AML-193 (cell line): ENCODE results near the gene DHX58.

Experiments
- DNase-seq, 2 experiments: peaks; one replicate each; lab custom pipeline; 2025; lab: John Stamatoyannopoulos, UW

DHX58 gene

GRCh38 chr17:42110301-42111264, 1.9 kb downstream of the DHX58 start:
- no peak for DNase-seq

- DNase-seq: no peak
These were observed 3.4 kb downstream of the DHX58 start for GRCh38 chr17:42109086-42109485.

GRCh38 chr17:42107597-42108576, 4.6 kb downstream of the DHX58 start:
- DNase-seq: peak; percentile 35 to 38

GRCh38 chr17:42107124-42107523, 5.4 kb downstream of the DHX58 start:
- no peak for DNase-seq

- no peak for DNase-seq
These were observed 6.5 kb downstream of the DHX58 start for GRCh38 chr17:42106009-42106408.

GRCh38 chr17:42104264-42104663, 8.2 kb downstream of the DHX58 start:
- no peak for DNase-seq

GRCh38 chr17:42103221-42103954, 9.1 kb downstream of the DHX58 start:
- DNase-seq: no peak

GRCh38 chr17:42101513-42102292, 10.8 kb downstream of the DHX58 start:
- DNase-seq: peak; percentile 60 to 78

- DNase-seq: no peak
These were observed 13.6 kb downstream of the DHX58 start for GRCh38 chr17:42098730-42099399.

- no peak for DNase-seq
These were observed 14.6 kb downstream of the DHX58 start, which contains the start of gene ZNF385C for GRCh38 chr17:42097691-42098631. Gene ZNF385C (minus strand): TSS chr17:42098473. CDS start chr17:42063056, 35,417 bp downstream.

GRCh38 chr17:42096360-42097111, 16.0 kb downstream of the DHX58 start:
- no peak for DNase-seq

GRCh38 chr17:42094375-42095069, 18.0 kb downstream of the DHX58 start:
- DNase-seq: no peak

GRCh38 chr17:42092939-42093338, 19.6 kb downstream of the DHX58 start:
- no peak for DNase-seq

- no peak for DNase-seq
These were observed 21.3 kb downstream of the DHX58 start for GRCh38 chr17:42090964-42091790.

- no peak for DNase-seq
These were observed 23.8 kb downstream of the DHX58 start for GRCh38 chr17:42088736-42089135.

- no peak for DNase-seq
These were observed 24.5 kb downstream of the DHX58 start for GRCh38 chr17:42087736-42088705.
